ENCODE measurements around the gene ZC3H18.

Gene ZC3H18

DNA sequence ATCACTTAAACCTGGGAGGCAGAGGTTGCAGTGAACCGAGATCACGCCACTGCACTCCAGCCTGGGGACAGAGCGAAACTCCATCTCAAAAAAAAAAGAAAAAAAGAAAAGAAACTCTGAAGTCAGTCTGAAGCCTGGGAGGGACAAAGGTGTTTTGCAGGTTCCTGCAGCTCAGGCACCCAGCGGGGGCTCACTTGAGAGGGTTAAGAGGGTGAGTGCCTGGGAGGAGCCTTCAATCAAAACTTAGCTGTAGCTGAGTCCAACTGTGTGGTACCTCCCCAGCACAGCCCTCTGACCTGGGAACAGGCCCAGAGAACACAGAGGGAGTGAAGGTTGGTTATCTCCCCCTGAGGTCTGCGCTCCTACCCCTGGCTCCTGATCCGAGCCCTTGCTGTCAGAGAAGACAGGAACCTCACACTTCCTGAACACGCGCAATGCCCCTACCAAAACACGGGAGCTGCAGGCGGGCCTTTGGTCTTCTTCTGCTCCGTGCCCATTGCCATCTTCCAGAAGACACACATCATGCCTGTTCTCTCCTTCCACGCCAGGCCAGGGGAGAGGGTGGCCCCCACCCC is 20.4 kb upstream of the ZC3H18 start:
- DNase-seq (ENCODE audit: low read depth), result no peak

DNA sequence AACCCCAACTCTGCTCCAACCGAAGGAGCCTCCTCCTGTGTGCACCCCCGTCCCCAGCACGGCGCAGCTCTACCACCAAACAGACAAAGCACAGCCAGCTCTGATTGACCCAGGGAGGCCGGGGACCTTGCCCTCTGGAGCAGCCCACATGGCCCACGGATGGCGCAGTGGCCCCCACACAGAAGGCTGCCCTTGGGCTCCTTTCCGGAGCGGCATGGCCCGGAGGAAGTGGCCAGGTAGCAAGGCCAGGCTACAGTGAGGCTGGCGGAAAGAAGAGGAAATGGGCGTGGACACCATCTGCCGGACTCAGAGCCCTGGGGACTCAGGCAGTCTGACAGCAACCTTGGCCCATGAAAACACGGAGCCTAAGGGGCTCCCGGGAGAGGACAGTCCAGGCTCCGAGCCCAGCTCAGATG is 19.9 kb upstream of the ZC3H18 start:
- no peak for DNase-seq (ENCODE audit: low read depth)

DNA sequence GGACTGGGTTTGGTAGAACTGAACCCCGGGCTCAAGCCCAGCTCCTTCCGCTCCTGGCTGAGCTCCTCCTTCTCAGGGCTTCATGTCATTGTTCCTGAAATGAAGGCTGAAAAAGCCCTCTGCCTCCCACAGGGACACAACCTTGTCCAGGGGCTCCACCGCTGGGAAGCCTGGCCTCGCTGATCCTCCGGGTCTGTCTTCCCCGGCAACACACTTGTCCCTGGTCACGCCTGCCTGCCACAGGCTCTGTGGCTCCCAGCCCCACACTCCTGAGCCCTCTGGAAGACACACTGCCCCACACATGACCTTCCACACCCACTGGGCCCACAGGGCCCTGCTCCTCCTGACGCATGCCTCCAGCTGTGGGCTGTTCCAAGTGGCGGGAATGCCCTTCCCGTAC is 18.0 kb upstream of the ZC3H18 start:
- no peak for DNase-seq (ENCODE audit: low read depth)

DNA sequence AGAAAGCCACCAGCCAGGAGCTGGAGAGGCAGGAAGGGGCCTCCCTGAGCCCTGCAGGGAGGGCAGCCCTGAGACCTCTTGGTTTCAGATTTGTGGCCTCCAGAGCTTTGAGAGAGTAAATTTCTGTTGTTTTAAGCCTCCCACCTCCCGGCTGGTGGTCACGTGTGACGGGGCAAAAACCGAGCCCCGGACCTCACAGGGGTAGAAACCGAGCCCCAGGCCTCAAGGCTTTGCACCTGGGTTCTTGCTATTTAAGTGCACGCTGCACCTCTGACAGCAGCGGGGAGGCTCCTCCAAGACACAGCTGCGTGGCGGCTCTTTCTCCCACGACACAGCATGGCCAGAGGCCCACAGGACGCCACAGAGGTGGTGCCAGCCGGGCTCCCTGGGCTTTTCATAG is 17.4 kb upstream of the ZC3H18 start:
- DNase-seq (ENCODE audit: low read depth), result no peak

DNA sequence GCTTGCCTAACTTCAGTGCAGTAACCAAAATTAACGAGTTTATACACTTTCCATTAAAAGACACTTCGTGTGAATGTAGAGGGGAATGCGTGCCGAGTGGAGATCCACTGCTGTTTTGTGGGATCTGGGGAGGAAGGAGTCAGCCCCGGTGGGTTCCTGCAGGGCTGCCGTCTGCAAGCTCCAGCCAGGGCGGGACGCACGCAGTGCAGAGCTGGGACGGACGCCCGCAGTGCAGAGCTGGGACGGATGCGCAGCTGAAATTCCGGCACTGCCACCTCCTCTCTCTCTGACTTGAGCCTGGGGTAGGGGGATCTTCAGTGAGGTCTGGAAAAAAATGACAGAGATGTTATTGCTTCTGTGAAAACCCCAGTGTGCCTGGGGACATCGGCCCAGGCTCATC is 16.5 kb upstream of the ZC3H18 start:
- no peak for DNase-seq (ENCODE audit: low read depth)

DNA sequence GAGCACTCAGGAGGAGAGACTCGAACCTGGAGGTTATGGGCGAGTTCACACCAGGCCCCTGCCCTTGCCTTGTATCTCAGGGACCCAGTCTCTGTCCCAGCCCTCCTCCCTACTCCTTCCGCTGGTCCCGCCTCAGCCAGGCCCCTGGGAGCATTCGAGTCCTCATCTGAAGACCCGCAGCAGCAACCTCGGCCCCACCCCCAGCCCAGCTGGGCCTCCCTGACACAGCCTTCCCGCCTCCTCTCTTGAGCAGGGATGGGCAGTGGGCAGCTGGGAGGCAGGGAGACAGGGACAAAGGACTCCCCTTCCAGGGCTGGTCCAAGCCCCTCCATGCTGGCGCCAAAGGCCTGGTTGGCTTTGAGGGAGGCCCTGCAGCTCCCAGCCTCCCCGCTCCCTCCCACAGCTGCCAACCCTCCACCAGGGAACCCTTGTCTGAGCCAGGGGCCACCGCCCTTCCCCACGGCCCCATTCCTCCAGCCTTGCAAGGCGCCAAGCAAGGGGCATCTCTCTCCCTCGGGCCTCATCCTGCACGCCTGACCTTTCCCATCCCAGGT is 15.4 kb upstream of the ZC3H18 start:
- DNase-seq (ENCODE audit: low read depth), result no peak

DNA sequence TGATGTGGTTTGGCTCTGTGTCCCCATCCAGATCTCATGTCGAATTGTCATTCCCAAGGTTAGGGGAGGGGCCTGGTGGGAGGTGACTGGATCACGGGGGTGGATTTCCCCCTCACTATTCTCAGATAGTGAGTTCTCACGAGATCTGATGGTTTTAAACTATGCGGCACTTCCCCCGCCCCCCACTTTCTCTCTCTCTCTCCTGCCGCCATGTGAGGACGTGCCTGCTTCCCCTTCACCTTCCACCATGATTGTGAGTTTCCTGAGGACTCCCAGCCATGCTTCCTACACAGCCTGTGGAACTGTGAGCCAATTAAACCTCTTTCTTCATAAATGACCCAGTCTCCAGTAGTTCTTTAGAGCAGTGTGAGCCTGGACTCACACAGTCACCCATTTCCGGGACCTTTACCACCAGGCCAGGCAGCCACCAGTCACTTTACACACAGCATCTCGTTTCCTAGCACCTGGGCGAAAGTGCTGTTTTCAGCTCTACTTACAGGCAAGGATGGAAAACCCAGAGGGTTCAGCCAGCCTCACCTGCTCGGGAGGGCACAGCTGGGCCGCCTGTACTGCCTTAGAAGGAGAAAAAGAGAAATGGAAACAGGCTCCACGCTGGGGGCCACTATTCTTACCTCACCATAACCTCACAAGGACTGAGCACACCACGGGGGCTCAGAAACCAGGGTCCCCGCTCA is 13.8 kb upstream of the ZC3H18 start:
- DNase-seq (ENCODE audit: low read depth), result no peak

DNA sequence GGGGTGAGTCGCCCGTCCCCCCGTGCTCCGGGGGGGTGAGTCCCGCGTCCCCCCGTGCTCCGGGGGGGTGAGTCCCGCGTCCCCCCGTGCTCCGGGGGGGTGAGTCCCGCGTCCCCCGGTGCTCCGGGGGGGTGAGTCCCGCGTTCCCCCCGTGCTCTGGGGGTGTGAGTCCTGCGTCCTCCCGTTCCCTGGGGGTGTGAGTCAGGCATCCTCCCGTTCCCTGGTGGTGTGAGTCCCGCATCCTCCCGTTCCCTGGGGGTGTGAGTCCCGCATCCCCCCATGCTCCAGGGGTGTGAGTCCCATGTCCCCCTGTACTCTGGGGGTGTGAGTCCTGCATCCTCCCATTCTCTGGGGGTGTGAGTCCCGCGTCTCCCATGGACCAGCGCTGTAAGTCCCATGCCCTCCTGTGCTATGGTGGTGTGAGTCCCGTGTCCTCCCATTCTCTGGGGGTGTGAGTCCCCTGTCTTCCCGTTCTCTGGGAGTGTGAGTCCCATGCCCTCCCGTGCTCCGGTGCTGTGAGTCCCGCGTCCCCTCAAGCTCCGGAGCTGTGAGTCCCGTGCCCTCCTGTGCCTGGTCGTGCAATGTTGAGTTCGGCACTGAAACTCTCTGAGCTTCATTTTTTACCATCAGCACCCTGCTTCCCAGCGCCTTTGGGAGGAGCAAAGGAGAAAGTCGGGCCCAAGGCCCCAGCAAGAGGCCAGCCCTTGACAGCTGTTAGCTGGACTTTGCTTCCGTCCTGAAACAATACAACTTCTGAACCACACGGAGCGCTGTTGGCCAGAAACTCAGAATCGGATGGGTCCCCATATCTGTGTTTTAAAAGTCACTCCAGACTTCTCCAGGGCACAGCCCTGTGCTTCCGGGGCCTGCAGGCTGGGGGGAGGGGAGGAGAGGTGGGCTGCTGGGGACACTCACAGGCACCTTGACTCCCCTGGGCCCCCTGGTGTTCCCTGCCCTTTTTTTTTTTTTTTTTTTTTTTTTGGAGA is 11.5 kb upstream of the ZC3H18 start:
- peak; percentile 53 for DNase-seq (ENCODE audit: low read depth)

DNA sequence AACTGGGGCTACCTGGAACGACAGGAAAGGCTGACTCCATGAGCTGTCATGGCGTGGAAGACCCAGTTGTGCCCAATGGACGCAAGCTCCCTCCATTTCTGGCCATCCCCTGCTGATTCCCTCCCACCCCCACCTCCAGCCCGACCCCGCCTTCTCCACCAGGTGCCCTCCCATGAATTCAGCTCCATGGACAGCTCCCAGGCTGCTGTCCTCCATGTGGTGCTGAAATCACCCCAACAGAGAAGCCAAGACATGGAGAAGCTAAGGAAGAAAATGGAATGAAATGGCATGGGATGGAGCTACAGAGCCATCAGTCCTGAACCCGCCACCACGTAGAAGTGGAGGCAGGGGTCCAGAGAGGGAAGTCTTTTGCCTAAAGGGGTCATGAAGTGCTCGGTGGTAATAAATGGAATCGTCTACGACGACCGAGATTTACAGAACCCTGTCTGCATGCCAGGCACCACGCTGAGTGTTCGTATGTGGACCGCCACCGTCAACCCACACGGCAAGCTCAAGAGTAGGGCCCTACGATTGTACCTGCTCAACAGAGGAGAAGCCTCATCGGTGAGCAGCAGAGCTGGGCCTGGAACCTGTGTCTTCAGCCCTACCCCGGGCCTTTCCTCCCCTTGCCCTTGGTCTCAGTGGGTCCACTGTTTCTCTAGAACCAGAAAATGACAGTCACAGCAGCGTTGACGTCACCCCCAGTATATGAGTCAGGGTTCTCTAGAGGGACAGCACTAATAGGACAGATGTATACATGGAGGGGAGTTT is 9.3 kb upstream of the ZC3H18 start:
- no peak for DNase-seq (ENCODE audit: low read depth)

DNA sequence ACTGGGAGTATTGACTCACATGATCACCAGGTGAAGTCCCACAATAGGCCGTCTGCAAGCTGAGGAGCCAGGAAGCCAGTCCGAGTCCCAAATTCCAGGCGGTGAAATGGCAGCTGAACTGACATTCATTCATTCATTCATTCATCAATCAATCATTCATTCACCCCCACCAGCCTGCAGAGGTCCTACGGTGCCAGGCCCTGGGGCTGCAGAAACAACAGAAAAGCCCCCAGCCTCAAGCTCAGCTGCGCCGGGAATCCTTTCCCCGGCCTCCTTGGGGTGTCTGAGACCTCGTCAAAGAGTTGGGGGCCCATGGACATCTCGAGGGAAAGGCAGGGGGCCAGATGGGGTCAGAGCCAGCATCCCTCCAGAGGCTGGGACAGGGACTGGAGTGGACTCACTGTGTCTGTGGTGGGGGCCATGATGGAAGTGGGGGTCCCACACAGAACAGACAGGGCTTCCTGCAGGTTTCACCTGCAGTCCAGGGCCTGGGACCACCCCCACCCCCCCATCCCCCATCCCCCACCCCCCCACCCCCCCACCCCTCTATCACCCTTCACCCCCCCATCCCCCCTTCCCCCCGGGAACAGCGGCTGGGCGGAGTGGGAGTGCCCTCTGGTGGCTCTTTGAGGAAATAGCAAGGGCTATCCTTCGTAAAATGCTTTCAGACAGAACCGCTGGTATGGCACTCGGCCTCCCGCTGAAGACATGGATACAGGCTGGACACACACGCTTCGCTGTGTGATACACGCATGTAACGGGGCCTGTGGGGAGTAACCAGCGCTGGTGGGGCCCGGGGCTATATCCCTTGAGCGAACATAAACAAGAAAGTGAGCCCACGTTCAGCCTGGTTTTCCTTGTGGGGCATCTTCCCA is 8.5 kb upstream of the ZC3H18 start:
- DNase-seq (ENCODE audit: low read depth), result no peak

DNA sequence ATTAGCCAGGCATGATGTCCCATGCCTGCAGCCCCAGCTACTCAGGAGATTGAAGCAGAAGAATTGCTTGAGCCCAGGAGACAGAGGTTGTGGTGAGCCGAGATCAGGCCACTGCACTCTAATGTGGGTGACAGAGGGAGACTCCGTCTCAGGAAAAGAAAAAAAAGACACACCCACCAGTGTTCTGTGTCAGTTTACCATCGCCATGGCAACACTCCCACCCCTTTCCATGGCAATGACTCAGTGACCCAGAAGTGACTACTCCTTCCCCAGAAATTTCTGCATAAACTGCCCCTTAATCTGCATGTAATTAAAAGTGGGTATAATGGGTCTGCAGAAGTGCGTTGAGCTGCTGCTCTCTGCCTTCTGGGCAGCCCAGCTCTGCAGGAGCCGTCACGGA is 4.0 kb upstream of the ZC3H18 start:
- DNase-seq (ENCODE audit: low read depth), result no peak

DNA sequence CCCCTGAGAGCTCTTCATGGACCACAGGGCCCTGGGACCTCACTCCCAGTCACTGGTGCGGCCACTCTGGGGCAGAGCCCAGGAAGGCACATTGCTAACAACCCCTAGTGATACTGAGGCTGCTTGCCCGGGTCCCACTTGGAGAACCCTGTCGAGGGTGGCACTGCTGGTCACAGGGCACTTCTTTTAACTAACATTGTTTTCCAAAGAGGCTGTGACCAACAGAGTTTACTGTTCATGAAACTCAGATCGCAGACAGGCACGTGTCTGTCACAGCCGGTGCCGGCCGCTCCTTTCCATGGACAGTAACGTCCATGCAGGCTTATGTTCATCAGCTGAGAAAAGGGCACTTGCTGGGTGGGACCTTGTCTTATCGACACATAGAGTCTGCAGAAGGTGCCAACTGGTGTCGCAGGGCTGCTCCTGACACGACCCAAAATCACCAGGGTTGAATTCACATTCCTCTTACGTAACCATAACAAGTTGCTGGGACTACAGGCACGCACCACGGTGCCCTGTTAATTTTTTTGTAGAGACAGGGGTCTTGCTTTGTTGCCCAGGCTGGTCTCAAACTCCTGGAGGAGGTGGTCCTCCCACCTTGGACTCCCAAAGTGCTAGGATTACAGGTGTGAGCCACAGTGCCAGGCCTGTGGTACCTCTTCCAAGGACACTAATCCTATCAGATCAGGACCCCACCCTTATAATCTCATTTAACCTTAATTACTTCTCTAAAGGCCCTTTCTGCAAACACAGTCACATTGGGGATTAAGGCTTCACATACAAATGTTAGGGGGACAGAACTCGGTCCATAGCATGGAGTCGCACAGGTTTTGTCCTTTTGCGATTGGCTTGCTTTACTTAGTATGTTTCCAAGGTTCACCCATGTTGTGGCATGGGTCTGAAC is 1.2 kb upstream of the ZC3H18 start:
- no peak for DNase-seq (ENCODE audit: low read depth)

DNA sequence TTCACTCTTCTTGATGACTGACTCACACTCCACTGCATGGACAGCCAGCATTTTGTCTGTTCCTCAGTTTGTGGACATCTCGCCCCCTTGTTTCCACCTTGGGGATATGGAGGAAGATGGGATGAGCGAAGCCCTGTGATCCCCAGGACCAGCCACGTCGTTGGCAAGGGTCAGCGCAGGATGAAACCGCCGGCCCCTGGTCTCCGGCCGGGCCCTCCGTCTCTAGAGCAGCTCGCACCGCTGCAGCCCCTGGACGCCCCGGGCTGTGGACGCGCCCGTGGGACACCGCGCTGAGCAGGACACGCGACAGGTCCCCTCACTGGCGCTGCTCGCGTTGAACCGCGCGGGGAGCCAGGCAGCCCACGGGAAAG is 604 bp upstream of the ZC3H18 start:
- DNase-seq (ENCODE audit: low read depth), result no peak

DNA sequence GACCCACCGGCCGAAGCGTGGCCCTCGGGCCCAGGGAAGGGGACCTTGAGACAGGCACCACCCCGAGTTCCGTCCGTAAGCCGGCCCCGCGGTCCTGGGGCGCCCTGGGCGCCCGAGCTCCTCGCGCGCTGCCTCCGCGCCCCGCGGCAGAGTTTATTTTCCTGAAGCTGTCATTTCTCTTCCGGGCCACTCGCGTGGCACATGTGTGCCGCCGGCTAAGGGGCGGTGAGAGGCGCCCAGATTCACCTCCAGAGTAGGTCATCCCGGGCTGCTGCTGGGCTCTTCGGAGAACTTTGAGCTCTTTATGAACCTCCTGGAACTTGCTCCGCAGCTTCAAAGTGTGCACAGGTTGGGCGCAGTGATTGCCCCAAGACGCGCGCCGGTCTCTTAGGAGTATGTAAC is 489 bp downstream of the ZC3H18 start:
- DNase-seq (ENCODE audit: low read depth), result no peak

DNA sequence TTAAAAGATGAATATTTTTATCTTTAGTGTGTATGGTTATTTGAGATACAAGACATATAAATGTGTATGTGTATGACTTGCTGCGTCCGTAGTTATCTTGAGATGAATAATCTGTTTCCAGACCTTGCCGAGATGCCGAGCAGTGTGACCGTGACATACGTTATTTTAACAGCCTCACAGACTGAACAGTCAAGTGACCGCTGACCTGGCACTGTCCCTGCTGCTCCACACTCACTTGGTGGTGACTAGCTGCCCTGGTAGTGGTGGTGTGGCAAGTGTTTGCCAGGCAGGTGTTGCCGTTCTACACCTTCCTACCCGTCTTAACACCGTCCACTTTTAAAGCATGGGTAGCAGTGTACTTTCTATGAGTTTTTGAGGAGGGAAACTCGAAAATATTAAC is 5.0 kb downstream of the ZC3H18 start:
- no peak for DNase-seq (ENCODE audit: low read depth)

DNA sequence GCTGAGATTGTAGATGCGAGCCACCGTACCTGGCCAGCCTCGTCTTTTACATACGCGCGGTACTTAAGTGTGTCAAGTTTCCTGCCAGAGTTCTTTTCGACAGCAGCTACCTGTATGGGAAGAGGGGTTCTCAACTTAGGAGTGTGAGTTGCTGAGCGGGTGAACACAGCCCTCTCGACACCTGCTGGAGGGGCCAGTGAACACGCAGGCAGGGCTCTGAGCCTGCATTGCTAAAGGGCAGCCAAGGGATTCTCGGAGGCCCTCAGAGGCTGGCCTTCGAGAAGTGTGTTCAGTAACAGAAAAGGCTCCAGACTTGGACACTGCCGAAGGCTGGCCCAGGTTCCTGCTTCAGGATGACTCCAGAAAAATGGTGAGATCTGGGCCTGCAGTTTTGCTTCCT is 6.1 kb downstream of the ZC3H18 start:
- DNase-seq (ENCODE audit: low read depth), result no peak

DNA sequence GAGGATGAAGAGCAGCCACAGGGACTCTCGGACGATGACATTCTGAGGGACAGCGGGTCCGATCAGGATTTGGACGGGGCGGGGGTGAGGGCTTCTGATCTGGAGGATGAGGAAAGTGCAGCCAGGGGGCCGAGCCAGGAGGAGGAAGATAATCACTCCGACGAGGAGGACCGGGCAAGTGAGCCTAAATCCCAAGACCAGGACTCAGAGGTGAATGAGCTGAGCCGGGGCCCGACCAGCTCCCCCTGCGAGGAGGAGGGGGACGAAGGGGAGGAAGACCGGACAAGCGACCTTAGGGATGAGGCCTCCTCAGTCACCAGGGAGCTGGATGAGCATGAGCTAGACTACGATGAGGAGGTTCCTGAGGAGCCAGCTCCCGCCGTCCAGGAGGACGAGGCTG is 7.0 kb downstream of the ZC3H18 start:
- DNase-seq (ENCODE audit: low read depth), result no peak

DNA sequence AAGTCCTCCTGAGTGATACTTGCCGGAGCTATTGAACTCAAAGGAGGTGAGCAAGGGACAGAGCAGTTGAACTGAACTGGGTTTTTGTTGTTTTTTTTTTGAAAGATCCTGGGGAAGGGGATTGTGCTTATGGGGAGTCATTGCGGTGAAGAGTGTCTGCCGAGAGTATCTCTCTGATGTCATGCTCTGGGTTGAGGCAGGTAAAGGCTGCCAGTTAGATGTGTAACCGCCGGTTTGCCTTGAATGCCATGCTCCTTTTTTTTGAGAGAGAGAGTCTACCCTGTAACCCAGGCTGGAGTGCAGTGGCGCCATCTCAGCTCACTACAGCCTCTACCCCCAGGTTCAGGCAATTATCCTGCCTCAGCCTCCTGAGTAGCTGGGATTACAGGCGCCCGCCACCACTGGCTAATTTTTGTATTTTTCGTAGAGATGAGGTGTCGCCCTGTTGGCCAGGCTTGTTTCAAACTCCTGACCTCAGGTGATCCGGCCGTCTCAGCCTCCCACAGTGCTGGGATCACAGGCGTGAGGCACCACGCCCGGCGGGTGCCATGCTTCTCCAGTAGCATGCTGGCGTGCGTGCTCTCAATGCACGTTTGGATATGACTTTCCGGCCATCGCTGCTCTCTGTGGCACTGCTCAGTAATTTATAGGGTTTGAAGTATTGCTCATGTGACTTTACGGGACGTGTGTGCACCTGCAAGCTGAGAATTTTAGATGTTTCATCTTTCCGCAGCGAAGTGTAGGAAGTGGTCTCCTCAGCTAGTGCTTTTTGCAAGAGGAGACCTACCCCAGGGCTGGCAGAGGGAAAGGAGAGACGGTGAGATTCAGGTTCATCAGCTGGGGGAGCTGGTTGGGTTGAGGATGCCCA is 8.5 kb downstream of the ZC3H18 start:
- no peak for DNase-seq (ENCODE audit: low read depth)

DNA sequence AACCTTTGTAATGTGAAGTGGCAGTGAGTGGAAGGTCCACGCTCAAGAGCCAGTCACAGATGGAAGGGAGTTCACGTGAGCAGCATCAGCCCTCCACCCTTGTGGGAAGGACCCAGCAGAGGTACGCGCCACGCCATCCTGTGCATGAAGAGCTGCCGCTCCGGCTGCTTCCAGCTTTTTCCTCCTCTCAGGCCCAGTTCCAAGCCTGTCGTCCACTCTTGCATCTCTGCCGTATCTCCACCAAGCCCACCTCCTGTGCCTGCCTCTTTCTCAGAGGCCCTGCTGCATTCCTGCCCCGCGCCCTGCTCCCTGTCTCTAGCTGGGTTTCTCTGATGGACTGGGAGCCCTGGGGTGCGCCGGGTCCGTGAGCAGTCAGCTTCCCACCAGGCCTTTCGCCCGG is 10.2 kb downstream of the ZC3H18 start:
- no peak for DNase-seq (ENCODE audit: low read depth)

All from CMK (cell line).